ES-I3 (cell line): Measurements from ENCODE around the gene ADAMTS16.
A peak's percentile ranks its signal among the peaks of the same experiment; 100 is the strongest.

Source experiments
- H3K36me3 ChIP-seq: 2 replicates; pipeline ENCODE4 v1.6.1; 2013; ENCODE audit warnings: mild to moderate bottlenecking, low read length, control low read depth, moderate library complexity; ENCODE audit not compliant: insufficient read depth
- H3K4me1 ChIP-seq: 2 replicates; pipeline ENCODE4 v1.6.1; 2013; ENCODE audit warnings: mild to moderate bottlenecking, control low read depth, low read length; ENCODE audit not compliant: insufficient read depth
- H3K9ac ChIP-seq: 2 replicates; pipeline ENCODE4 v1.6.1; 2013; ENCODE audit warnings: low read depth, mild to moderate bottlenecking, low read length, moderate library complexity
- H3K9me3 ChIP-seq: 2 replicates; pipeline ENCODE4 v1.6.1; 2013; ENCODE audit warnings: mild to moderate bottlenecking, low read length, moderate library complexity; ENCODE audit not compliant: control insufficient read depth, insufficient read depth

ADAMTS16 gene

GRCh38 chr5:5139777-5140478, at the start of gene ADAMTS16:
TSS of gene ADAMTS16 (plus strand) at chr5:5140330. CDS start at chr5:5140468, 138 bp downstream.
- Histone ChIP-seq H3K9me3 (no peaks in the 10 kb centered on the region), H3K36me3 (no peaks in the 10 kb centered on the region), H3K4me1 (peaks cover 6% of the 10 kb centered on the region; the same call in 1 of the 2 replicates), H3K9ac (peak within 1 kb of the TSS; percentile 85)

- H3K4me1 ChIP-seq, result peaks cover 2% of the 10 kb centered on the region; the same call in 1 of the 2 replicates
- no peak overlapping the region for H3K9ac ChIP-seq
- no peaks in the 10 kb centered on the region for H3K36me3 ChIP-seq
- no peaks in the 10 kb centered on the region for H3K9me3 ChIP-seq
These were observed 48.0 kb upstream of the ADAMTS16 start for GRCh38 chr5:5092149-5092548.

- no peak overlapping the region for H3K9ac ChIP-seq
- no peaks in the 10 kb centered on the region for H3K36me3 ChIP-seq
These were observed 39.5 kb upstream of the ADAMTS16 start for GRCh38 chr5:5100635-5101034.

GRCh38 chr5:5101676-5102075, 38.5 kb upstream of the ADAMTS16 start:
- H3K36me3 ChIP-seq, result no peaks in the 10 kb centered on the region

More at GRCh38 chr5:5100635-5101034, 39.5 kb upstream of the ADAMTS16 start:
- Histone ChIP-seq H3K4me1 (no peaks in the 10 kb centered on the region), H3K9me3 (no peaks in the 10 kb centered on the region)

GRCh38 chr5:5103245-5103644, 36.9 kb upstream of the ADAMTS16 start:
- no peaks in the 10 kb centered on the region for H3K36me3 ChIP-seq
- no peaks in the 10 kb centered on the region; the same call in 1 of the 2 replicates for H3K4me1 ChIP-seq
- no peak overlapping the region for H3K9ac ChIP-seq
- no peaks in the 10 kb centered on the region for H3K9me3 ChIP-seq

More at GRCh38 chr5:5101676-5102075, 38.5 kb upstream of the ADAMTS16 start:
- Histone ChIP-seq H3K4me1 (no peaks in the 10 kb centered on the region), H3K9me3 (no peaks in the 10 kb centered on the region), H3K9ac (no peak overlapping the region)

- H3K9ac ChIP-seq, result no peak overlapping the region
- no peaks in the 10 kb centered on the region for H3K36me3 ChIP-seq
- H3K9me3 ChIP-seq, result no peaks in the 10 kb centered on the region
- H3K4me1 ChIP-seq, result no peaks in the 10 kb centered on the region; the same call in 1 of the 2 replicates
These were observed 35.6 kb upstream of the ADAMTS16 start for GRCh38 chr5:5104550-5104949.

- H3K36me3 ChIP-seq, result no peaks in the 10 kb centered on the region
These were observed 34.6 kb upstream of the ADAMTS16 start for GRCh38 chr5:5105531-5105930.

GRCh38 chr5:5116956-5117355, 23.2 kb upstream of the ADAMTS16 start:
- Histone ChIP-seq H3K9ac (no peak overlapping the region), H3K4me1 (no peaks in the 10 kb centered on the region), H3K9me3 (no peaks in the 10 kb centered on the region; the same call in none of the 2 replicates), H3K36me3 (no peaks in the 10 kb centered on the region)

More at GRCh38 chr5:5105531-5105930, 34.6 kb upstream of the ADAMTS16 start:
- no peak overlapping the region for H3K9ac ChIP-seq
- no peaks in the 10 kb centered on the region; the same call in 1 of the 2 replicates for H3K4me1 ChIP-seq
- no peaks in the 10 kb centered on the region for H3K9me3 ChIP-seq

- H3K9me3 ChIP-seq, result no peaks in the 10 kb centered on the region
- H3K4me1 ChIP-seq, result no peaks in the 10 kb centered on the region; the same call in 1 of the 2 replicates
- H3K36me3 ChIP-seq, result no peaks in the 10 kb centered on the region
- H3K9ac ChIP-seq, result no peak overlapping the region
These were observed 17.4 kb upstream of the ADAMTS16 start for GRCh38 chr5:5122776-5123175.

GRCh38 chr5:5124231-5124630, 15.9 kb upstream of the ADAMTS16 start:
- H3K9ac ChIP-seq, result no peak overlapping the region
- H3K4me1 ChIP-seq, result no peaks in the 10 kb centered on the region; the same call in 1 of the 2 replicates
- H3K36me3 ChIP-seq, result no peaks in the 10 kb centered on the region
- H3K9me3 ChIP-seq, result no peaks in the 10 kb centered on the region

- H3K4me1 ChIP-seq, result no peaks in the 10 kb centered on the region; the same call in 1 of the 2 replicates
These were observed 13.7 kb upstream of the ADAMTS16 start for GRCh38 chr5:5126444-5126843.

GRCh38 chr5:5128766-5129165, 11.4 kb upstream of the ADAMTS16 start:
- Histone ChIP-seq H3K9ac (no peak overlapping the region), H3K36me3 (no peaks in the 10 kb centered on the region), H3K9me3 (no peaks in the 10 kb centered on the region), H3K4me1 (no peaks in the 10 kb centered on the region; the same call in 1 of the 2 replicates)

More at GRCh38 chr5:5126444-5126843, 13.7 kb upstream of the ADAMTS16 start:
- H3K9me3 ChIP-seq, result no peaks in the 10 kb centered on the region
- no peak overlapping the region for H3K9ac ChIP-seq
- H3K36me3 ChIP-seq, result no peaks in the 10 kb centered on the region

- Histone ChIP-seq H3K9me3 (peaks cover 4% of the 10 kb centered on the region; the same call in 1 of the 2 replicates), H3K36me3 (no peaks in the 10 kb centered on the region; the same call in 1 of the 2 replicates), H3K9ac (no peak overlapping the region), H3K4me1 (peaks cover 3% of the 10 kb centered on the region; the same call in 1 of the 2 replicates)
These were observed 7.9 kb upstream of the ADAMTS16 start for GRCh38 chr5:5132234-5132633.

- H3K36me3 ChIP-seq, result no peaks in the 10 kb centered on the region; the same call in 1 of the 2 replicates
- H3K9me3 ChIP-seq, result peaks cover 4% of the 10 kb centered on the region; the same call in 1 of the 2 replicates
- no peak overlapping the region for H3K9ac ChIP-seq
- peaks cover 3% of the 10 kb centered on the region; the same call in 1 of the 2 replicates for H3K4me1 ChIP-seq
These were observed 7.3 kb upstream of the ADAMTS16 start for GRCh38 chr5:5132693-5133295.
